Neural cell (in vitro differentiated cells): ENCODE data around the gene YTHDF2.

Experiments used
- CTCF ChIP-seq: fragments of 450-650 bp; IDR thresholded peaks from 2 replicates; pipeline ENCODE4 v1.5.1; 2014; ENCODE audit warnings: antibody characterized with exemption, mild to moderate bottlenecking, moderate library complexity; ENCODE audit not compliant: poor library complexity, severe bottlenecking
- EP300 ChIP-seq: fragments of 450-650 bp; conservative IDR thresholded peaks from 2 replicates; pipeline ENCODE4 v1.6.1; 2014; ENCODE audit warnings: antibody characterized with exemption, mild to moderate bottlenecking, moderate library complexity; ENCODE audit not compliant: poor library complexity, severe bottlenecking

- TF ChIP-seq EP300 (no peak), CTCF (no peak)
Observed at GRCh38 chr1:28783363-28783762, 46.6 kb downstream of the YTHDF2 start.
